SK-N-SH (cell line): ENCODE results near the gene CENPP. TPM values are rescaled to one million over a fixed set of nuclear protein-coding genes. Genes with fewer than 3 reads are reported as not detected.

Experiments used
- CTCF ChIA-PET: fragments of 300-600, 350-600 bp; formaldehyde crosslinking; extraction: SDS; loops from one replicate; lab custom pipeline; 2021; lab: Yijun Ruan, JAX
- POLR2A ChIA-PET: fragments of 350-600 bp; sonication (Branson Sonifier 250); formaldehyde crosslinking; extraction: SDS; loops from one replicate; lab custom pipeline; 2020; ENCODE audit warnings: antibody characterized with exemption, inconsistent platforms; lab: Yijun Ruan, JAX
- DNase-seq: peaks from one replicate; pipeline ENCODE4 v3.0.0; 2012
- H2AFZ ChIP-seq: fragments of 200-600 bp; sonication (generic); 2 replicates; pipeline ENCODE4 v1.8.1; 2016; ENCODE audit warnings: antibody characterized with exemption, mild to moderate bottlenecking, low read depth
- H3F3A ChIP-seq: fragments of 200-600 bp; sonication (generic); replicated peaks from 2 replicates; pipeline ENCODE3; 2016; ENCODE audit warnings: antibody characterized with exemption, mild to moderate bottlenecking; ENCODE audit not compliant: insufficient read depth
- H3K27ac ChIP-seq, 2 experiments: fragments of 200-500 bp in 1 of 2; fragments of 200-600 bp in 1 of 2; sonication (Bioruptor generic) in 1 of 2; sonication (generic), shearing (Covaris generic) in 1 of 2; 2 replicates each; pipeline versions ENCODE4 v1.5.1 to v1.6.1; 2014 to 2016; ENCODE audit warnings: low read depth in 2 of 2, inconsistent platforms in 1 of 2, low read length in 1 of 2, mild to moderate bottlenecking in 1 of 2, mixed read lengths in 1 of 2
- H3K27me3 ChIP-seq: fragments of 200-600 bp; sonication (generic), shearing (Covaris generic); 2 replicates; pipeline ENCODE4 v1.6.1; 2016; ENCODE audit warnings: mixed run types; ENCODE audit not compliant: insufficient read depth
- H3K36me3 ChIP-seq, 2 experiments: fragments of 200-500 bp in 1 of 2; fragments of 200-600 bp in 1 of 2; sonication (Bioruptor generic) in 1 of 2; sonication (generic) in 1 of 2; replicated peaks in 1 of 2; 2 replicates each; pipeline versions ENCODE3 to v1.5.1; 2014 to 2016; ENCODE audit warnings: low read length in 1 of 2, mild to moderate bottlenecking in 1 of 2; ENCODE audit not compliant: insufficient read depth in 2 of 2, control insufficient read depth in 1 of 2
- H3K4me1 ChIP-seq, 2 experiments: fragments of 200-500 bp in 1 of 2; fragments of 200-600 bp in 1 of 2; sonication (Bioruptor generic) in 1 of 2; sonication (generic), shearing (Covaris generic) in 1 of 2; 2 replicates each; pipeline versions ENCODE4 v1.5.1 to v1.6.1; 2014 to 2016; ENCODE audit warnings: low read depth in 1 of 2, low read length in 1 of 2, mixed run types in 1 of 2; ENCODE audit not compliant: insufficient read depth in 2 of 2, control insufficient read depth in 1 of 2
- H3K4me2 ChIP-seq: fragments of 200-600 bp; sonication (generic), shearing (Covaris generic); 2 replicates; pipeline ENCODE4 v1.6.1; 2017; ENCODE audit warnings: mixed run types
- H3K4me3 ChIP-seq, 2 experiments: fragments of 200-500 bp in 1 of 2; fragments of 200-600 bp in 1 of 2; sonication (Bioruptor generic) in 1 of 2; sonication (generic), shearing (Covaris generic) in 1 of 2; 2 replicates each; pipeline versions ENCODE4 v1.5.1 to v1.8.1; 2014 to 2016; ENCODE audit warnings: low read depth in 2 of 2, inconsistent platforms in 1 of 2, low read length in 1 of 2, mild to moderate bottlenecking in 1 of 2, mixed read lengths in 1 of 2, moderate library complexity in 1 of 2
- H3K79me2 ChIP-seq: fragments of 200-600 bp; sonication (generic); 2 replicates; pipeline ENCODE4 v1.8.1; 2017; ENCODE audit warnings: mild to moderate bottlenecking; ENCODE audit not compliant: insufficient read depth
- H3K9ac ChIP-seq: fragments of 200-600 bp; sonication (generic); 2 replicates; pipeline ENCODE4 v1.6.1; 2017; ENCODE audit warnings: mixed run types
- H3K9me2 ChIP-seq: fragments of 200-600 bp; sonication (generic); 2 replicates; pipeline ENCODE4 v1.6.1; 2017; ENCODE audit warnings: mixed run types
- H3K9me3 ChIP-seq: fragments of 200-600 bp; sonication (generic); 2 replicates; pipeline ENCODE4 v1.6.1; 2017; ENCODE audit warnings: mixed run types, mild to moderate bottlenecking, moderate library complexity
- H4K20me1 ChIP-seq: fragments of 200-600 bp; sonication (generic); 2 replicates; pipeline ENCODE4 v1.6.1; 2017; ENCODE audit warnings: mild to moderate bottlenecking, mixed run types; ENCODE audit not compliant: insufficient read depth
- ELF1 ChIP-seq: IDR thresholded peaks from 2 replicates; pipeline ENCODE4 v1.4.0; 2012
- EP300 ChIP-seq, 2 experiments: IDR thresholded peaks; 2 replicates each; pipeline versions ENCODE4 v1.4.0 to v1.6.1; 2012; ENCODE audit warnings: borderline replicate concordance in 1 of 2, low read depth in 1 of 2, low read length in 1 of 2
- FOXM1 ChIP-seq: IDR thresholded peaks from 2 replicates; pipeline ENCODE4 v1.4.0; 2012; ENCODE audit warnings: low read depth, mild to moderate bottlenecking
- GABPA ChIP-seq: IDR thresholded peaks from 2 replicates; pipeline ENCODE4 v1.4.0; 2012; ENCODE audit warnings: low read depth, mild to moderate bottlenecking
- NFIC ChIP-seq: IDR thresholded peaks from 2 replicates; pipeline ENCODE4 v1.4.0; 2012; ENCODE audit warnings: borderline replicate concordance
- RXRA ChIP-seq: IDR thresholded peaks from 2 replicates; pipeline ENCODE4 v1.4.0; 2012; ENCODE audit warnings: low read depth, mild to moderate bottlenecking, borderline replicate concordance
- TEAD4 ChIP-seq: IDR thresholded peaks from 2 replicates; pipeline ENCODE4 v1.4.0; 2012; ENCODE audit warnings: mild to moderate bottlenecking, borderline replicate concordance; ENCODE audit not compliant: insufficient read depth
- WGBS: methylation state at CpG from one replicate; pipeline ENCODE4 v1.1.6; 2017; ENCODE audit warnings: low lambda C conversion rate; 5-methylcytosine and 5-hydroxymethylcytosine counted together
- polyA plus RNA-seq, 3 experiments: library from polyadenylated mRNA; depleted of rRNA; stranded (reverse); fragments of >200 nt; gene quantifications; 2 replicates each; pipeline ENCODE4 v1.2.3, GENCODE V29; 2012
- TF ChIP-seq, protein P1 (sequence below): IDR thresholded peaks from 2 replicates; pipeline ENCODE4 v1.4.0; 2012; ENCODE audit warnings: low read depth, borderline replicate concordance
- TF ChIP-seq, protein P2 (sequence below): IDR thresholded peaks from 2 replicates; pipeline ENCODE4 v1.4.0; 2012; ENCODE audit warnings: low read depth, borderline replicate concordance
- TF ChIP-seq, protein P3 (sequence below): IDR thresholded peaks from 2 replicates; pipeline ENCODE4; 2012
- TF ChIP-seq, protein P4 (sequence below): IDR thresholded peaks from 2 replicates; pipeline ENCODE4 v1.4.0; 2012; ENCODE audit warnings: low read depth
- TF ChIP-seq, protein P5 (sequence below): IDR thresholded peaks from 2 replicates; pipeline ENCODE4 v1.6.1; 2012; ENCODE audit warnings: mild to moderate bottlenecking, low read depth, low read length, moderate library complexity

CENPP gene
- polyA plus RNA-seq, 1 of the 3 experiments (the other 2 are of a cell fraction): 1.3 TPM

DNA sequence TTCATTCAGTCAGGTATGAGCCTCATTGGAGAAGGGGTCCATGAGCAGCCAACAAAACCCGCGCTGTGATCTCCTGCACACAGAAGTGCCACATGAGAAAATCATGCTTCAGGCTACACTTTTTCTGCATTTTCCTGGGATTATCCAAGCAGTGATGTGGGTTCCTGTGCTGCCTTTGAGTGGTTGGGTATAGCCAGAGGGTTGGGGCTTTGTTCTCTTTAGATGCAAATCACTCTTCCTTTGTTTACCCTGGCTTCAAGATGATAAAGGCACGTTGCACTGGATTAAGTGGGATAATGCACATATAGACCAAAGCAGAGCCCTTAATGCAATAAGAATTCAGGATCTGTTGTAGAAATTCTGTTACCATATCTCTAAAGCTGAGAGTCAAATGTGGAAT lies 191.3 kb downstream of the CENPP start:
- Histone ChIP-seq H3K36me3 (no peaks in the 10 kb centered on the region), H3K4me2 (no peak overlapping the region), H3F3A (no peaks in the 10 kb centered on the region), H3K9ac (no peak overlapping the region), H3K27me3 (no peaks in the 10 kb centered on the region), H3K79me2 (no peaks in the 10 kb centered on the region), H3K9me3 (no peaks in the 10 kb centered on the region), H3K9me2 (no peaks in the 10 kb centered on the region), H2AFZ (no peak overlapping the region), H3K4me1 (peaks cover 0 to 7% of the 10 kb centered on the region in 2 experiments; a peak in 1 of 4 replicates), H3K27ac (no peak overlapping the region), H3K4me3 (no peak overlapping the region), H4K20me1 (no peaks in the 10 kb centered on the region)
- ChIA-PET POLR2A (no interaction called here), CTCF (interaction anchor here (1.0 to 1.5 kb wide), 2 partner anchors 14 to 17 kb away, joined by 3 to 4 read pairs; no protein-coding TSS in a partner anchor)
- DNase-seq: no peak
- TF ChIP-seq, protein P1, sequence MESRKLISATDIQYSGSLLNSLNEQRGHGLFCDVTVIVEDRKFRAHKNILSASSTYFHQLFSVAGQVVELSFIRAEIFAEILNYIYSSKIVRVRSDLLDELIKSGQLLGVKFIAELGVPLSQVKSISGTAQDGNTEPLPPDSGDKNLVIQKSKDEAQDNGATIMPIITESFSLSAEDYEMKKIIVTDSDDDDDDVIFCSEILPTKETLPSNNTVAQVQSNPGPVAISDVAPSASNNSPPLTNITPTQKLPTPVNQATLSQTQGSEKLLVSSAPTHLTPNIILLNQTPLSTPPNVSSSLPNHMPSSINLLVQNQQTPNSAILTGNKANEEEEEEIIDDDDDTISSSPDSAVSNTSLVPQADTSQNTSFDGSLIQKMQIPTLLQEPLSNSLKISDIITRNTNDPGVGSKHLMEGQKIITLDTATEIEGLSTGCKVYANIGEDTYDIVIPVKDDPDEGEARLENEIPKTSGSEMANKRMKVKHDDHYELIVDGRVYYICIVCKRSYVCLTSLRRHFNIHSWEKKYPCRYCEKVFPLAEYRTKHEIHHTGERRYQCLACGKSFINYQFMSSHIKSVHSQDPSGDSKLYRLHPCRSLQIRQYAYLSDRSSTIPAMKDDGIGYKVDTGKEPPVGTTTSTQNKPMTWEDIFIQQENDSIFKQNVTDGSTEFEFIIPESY: no peak
- TF ChIP-seq GABPA (no peak), FOXM1 (no peak), TEAD4 (no peak), NFIC (no peak), EP300 (IDR thresholded peaks at IDR 0.05; ENCODE audit: borderline replicate concordance in 1 of 2, low read depth in 1 of 2, low read length in 1 of 2) (no peak), RXRA (no peak), ELF1 (no peak)
- TF ChIP-seq, protein P2, sequence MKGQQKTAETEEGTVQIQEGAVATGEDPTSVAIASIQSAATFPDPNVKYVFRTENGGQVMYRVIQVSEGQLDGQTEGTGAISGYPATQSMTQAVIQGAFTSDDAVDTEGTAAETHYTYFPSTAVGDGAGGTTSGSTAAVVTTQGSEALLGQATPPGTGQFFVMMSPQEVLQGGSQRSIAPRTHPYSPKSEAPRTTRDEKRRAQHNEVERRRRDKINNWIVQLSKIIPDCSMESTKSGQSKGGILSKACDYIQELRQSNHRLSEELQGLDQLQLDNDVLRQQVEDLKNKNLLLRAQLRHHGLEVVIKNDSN: no peak
- TF ChIP-seq, protein P3, sequence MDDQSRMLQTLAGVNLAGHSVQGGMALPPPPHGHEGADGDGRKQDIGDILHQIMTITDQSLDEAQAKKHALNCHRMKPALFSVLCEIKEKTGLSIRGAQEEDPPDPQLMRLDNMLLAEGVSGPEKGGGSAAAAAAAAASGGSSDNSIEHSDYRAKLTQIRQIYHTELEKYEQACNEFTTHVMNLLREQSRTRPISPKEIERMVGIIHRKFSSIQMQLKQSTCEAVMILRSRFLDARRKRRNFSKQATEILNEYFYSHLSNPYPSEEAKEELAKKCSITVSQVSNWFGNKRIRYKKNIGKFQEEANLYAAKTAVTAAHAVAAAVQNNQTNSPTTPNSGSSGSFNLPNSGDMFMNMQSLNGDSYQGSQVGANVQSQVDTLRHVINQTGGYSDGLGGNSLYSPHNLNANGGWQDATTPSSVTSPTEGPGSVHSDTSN: no peak
- TF ChIP-seq, protein P4, sequence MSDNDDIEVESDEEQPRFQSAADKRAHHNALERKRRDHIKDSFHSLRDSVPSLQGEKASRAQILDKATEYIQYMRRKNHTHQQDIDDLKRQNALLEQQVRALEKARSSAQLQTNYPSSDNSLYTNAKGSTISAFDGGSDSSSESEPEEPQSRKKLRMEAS: no peak
- TF ChIP-seq, protein P5, sequence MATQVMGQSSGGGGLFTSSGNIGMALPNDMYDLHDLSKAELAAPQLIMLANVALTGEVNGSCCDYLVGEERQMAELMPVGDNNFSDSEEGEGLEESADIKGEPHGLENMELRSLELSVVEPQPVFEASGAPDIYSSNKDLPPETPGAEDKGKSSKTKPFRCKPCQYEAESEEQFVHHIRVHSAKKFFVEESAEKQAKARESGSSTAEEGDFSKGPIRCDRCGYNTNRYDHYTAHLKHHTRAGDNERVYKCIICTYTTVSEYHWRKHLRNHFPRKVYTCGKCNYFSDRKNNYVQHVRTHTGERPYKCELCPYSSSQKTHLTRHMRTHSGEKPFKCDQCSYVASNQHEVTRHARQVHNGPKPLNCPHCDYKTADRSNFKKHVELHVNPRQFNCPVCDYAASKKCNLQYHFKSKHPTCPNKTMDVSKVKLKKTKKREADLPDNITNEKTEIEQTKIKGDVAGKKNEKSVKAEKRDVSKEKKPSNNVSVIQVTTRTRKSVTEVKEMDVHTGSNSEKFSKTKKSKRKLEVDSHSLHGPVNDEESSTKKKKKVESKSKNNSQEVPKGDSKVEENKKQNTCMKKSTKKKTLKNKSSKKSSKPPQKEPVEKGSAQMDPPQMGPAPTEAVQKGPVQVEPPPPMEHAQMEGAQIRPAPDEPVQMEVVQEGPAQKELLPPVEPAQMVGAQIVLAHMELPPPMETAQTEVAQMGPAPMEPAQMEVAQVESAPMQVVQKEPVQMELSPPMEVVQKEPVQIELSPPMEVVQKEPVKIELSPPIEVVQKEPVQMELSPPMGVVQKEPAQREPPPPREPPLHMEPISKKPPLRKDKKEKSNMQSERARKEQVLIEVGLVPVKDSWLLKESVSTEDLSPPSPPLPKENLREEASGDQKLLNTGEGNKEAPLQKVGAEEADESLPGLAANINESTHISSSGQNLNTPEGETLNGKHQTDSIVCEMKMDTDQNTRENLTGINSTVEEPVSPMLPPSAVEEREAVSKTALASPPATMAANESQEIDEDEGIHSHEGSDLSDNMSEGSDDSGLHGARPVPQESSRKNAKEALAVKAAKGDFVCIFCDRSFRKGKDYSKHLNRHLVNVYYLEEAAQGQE: no peak
- 80% methylated on average over 3 of the region's 3 CpGs for WGBS
